Choroid plexus epithelial cell (primary cell): ENCODE data around the gene SLC44A5.

Source experiments
- DNase-seq: peaks from one replicate; pipeline ENCODE4 v3.0.0-alpha.2; 2010; ENCODE audit warnings: low read depth
- H3K4me3 ChIP-seq: 2 replicates; pipeline ENCODE4 v1.5.1; 2011; ENCODE audit warnings: low read depth, mild to moderate bottlenecking, control low read depth, low read length, moderate library complexity
- CTCF ChIP-seq: conservative IDR thresholded peaks from 2 replicates; pipeline ENCODE4 v1.5.1; 2011; ENCODE audit warnings: low read depth, mild to moderate bottlenecking, control low read depth, inconsistent platforms, low read length, moderate library complexity

SLC44A5 gene

GRCh38 chr1:75469586-75470173, 141.2 kb downstream of the SLC44A5 start:
- DNase-seq: no peak
- TF ChIP-seq CTCF: no peak
- no peak overlapping the region for H3K4me3 ChIP-seq

- no peak overlapping the region for H3K4me3 ChIP-seq
- DNase-seq: no peak
- no peak for TF ChIP-seq CTCF
Measured at GRCh38 chr1:75461808-75462325, 149.0 kb downstream of the SLC44A5 start.

- TF ChIP-seq CTCF: no peak
- H3K4me3 ChIP-seq: no peak overlapping the region
- DNase-seq: no peak
Measured at GRCh38 chr1:75449998-75450397, 160.9 kb downstream of the SLC44A5 start.

- DNase-seq: no peak
- no peak overlapping the region for H3K4me3 ChIP-seq
- TF ChIP-seq CTCF: no peak
Measured at GRCh38 chr1:75444220-75444619, 166.7 kb downstream of the SLC44A5 start.

- no peak for DNase-seq
- no peak for TF ChIP-seq CTCF
- no peak overlapping the region for H3K4me3 ChIP-seq
Measured at GRCh38 chr1:75440274-75440673, 170.6 kb downstream of the SLC44A5 start.

- no peak overlapping the region for H3K4me3 ChIP-seq
- DNase-seq: no peak
- TF ChIP-seq CTCF: no peak
Measured at GRCh38 chr1:75438355-75438754, 172.6 kb downstream of the SLC44A5 start.

GRCh38 chr1:75431843-75432242, 179.1 kb downstream of the SLC44A5 start:
- no peak for TF ChIP-seq CTCF
- DNase-seq: no peak

More at GRCh38 chr1:75431843-75432242, 179.1 kb downstream of the SLC44A5 start:
- no peak overlapping the region for H3K4me3 ChIP-seq
